ENCODE measurements around the gene OR8H2. TPM values are rescaled to one million over a fixed set of nuclear protein-coding genes. Genes with fewer than 3 reads are reported as not detected.

The OR8H2 gene
- total and polyA plus RNA-seq, 2 of the 4 experiments (the other 2 are of a cell fraction) = not detected

DNA sequence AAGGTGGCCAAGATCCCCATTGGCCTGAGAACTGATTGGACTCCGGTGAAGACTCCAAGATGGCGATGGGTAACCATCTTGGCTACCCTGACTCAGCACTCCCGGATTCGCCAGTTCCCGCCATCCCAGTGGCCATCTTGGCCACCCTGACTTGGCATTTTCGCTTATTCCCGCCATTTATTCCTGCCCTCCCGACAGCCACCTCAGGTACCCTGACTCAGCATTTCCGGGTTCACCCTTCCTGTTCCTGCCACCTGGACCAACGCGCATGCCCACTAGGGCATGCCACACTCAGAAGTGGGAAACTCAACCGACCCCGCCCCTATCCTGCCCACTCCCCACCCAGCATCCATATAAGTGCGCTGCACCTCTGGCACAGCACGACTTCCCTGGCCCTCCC lies 48.8 kb downstream of the OR8H2 start:
- H2AFZ ChIP-seq (replicated peaks; ENCODE audit: low read length, poor library complexity) = no peak overlapping the region
- BruUV-seq (replicated peaks) = no TSS peak

More for the DNA sequence above, 48.8 kb downstream of the OR8H2 start:
- Histone ChIP-seq H3K23ac (ENCODE audit: low read depth, low read length) (no peak overlapping the region), H2BK15ac (ENCODE audit: low read depth, low read length) (no peak overlapping the region), H2AK5ac (ENCODE audit: low read depth, low read length) (no peak overlapping the region), H2AK9ac (replicated peaks; ENCODE audit: low read depth, low read length, poor library complexity) (no peak overlapping the region), H4K20me1 (ENCODE audit: insufficient read depth, low read length) (no peaks in the 10 kb centered on the region), H3K14ac (replicated peaks; ENCODE audit: low read depth, low read length) (no peak overlapping the region), H3K4me3 (ENCODE audit: insufficient read depth, low read depth, low read length) (no peak overlapping the region), H3K9me1 (ENCODE audit: insufficient read depth, low read length) (no peaks in the 10 kb centered on the region), H3K18ac (ENCODE audit: low read depth, low read length) (no peak overlapping the region), H3K56ac (ENCODE audit: extremely low read depth, insufficient read depth, low read length) (no peak overlapping the region), H3K79me1 (ENCODE audit: low read depth in 1 of 2, low read length in 2 of 2) (no peaks in the 10 kb centered on the region), H3K27me3 (ENCODE audit: control insufficient read depth, insufficient read depth, low read length) (no peaks in the 10 kb centered on the region), H4K8ac (ENCODE audit: low read depth in 2 of 2, low read length in 2 of 2) (no peak overlapping the region), H3K27ac (ENCODE audit: insufficient read depth, low read length) (no peak overlapping the region), H2BK5ac (ENCODE audit: low read depth, low read length, poor library complexity, severe bottlenecking) (no peak overlapping the region), H3K4me2 (ENCODE audit: low read depth, low read length) (no peak overlapping the region), H2BK20ac (ENCODE audit: low read depth, low read length) (no peak overlapping the region), H3K9me3 (ENCODE audit: control insufficient read depth, insufficient read depth, low read length) (peaks cover 10% of the 10 kb centered on the region), H3K4me1 (ENCODE audit: control insufficient read depth, insufficient read depth, low read length) (no peaks in the 10 kb centered on the region), H2BK120ac (ENCODE audit: low read depth, low read length) (no peak overlapping the region), H4K91ac (ENCODE audit: insufficient read depth, low read depth, low read length) (no peak overlapping the region), H3K4ac (ENCODE audit: low read depth, low read length) (no peak overlapping the region), H3K36me3 (ENCODE audit: control insufficient read depth, insufficient read depth, low read length) (no peaks in the 10 kb centered on the region), H3K9ac (ENCODE audit: low read depth, low read length) (no peak overlapping the region), H4K5ac (ENCODE audit: low read depth, low read length) (no peak overlapping the region)
- POLR2A ChIA-PET (ENCODE audit: unreplicated experiment) = no interaction called here
- ATAC-seq (ENCODE audit: low read depth) = no peak
- CTCF ChIA-PET = no interaction called here
- 73% methylated on average over 12 of the region's 15 CpGs; no CpG with 5 or more reads in 1 of the 2 experiments for WGBS, 2 experiments (ENCODE audit: extremely low coverage in 2 of 2, insufficient read length in 1 of 2)
- no peak for TF ChIP-seq BHLHE40 (IDR thresholded peaks at IDR 0.05; ENCODE audit: low read depth, low read length)
- peak; percentile 61 for TF ChIP-seq MAFK (IDR thresholded peaks at IDR 0.05; ENCODE audit: low read depth, low read length)
- intact Hi-C loops (cut with micrococcal nuclease) = no loop called here
- no peak for DNase-seq
- in situ Hi-C loops (cut with MboI; ENCODE audit: low sequenced_read_pairs) = loop anchor here (25.0 kb wide), 1 partner anchor 515 kb away; the partner anchor contains the start of genes OR4P4 and OR4S2
- dilution Hi-C loops (cut with HindIII; ENCODE audit: low sequenced_read_pairs, unreplicated experiment) = no loop called here

Small RNAs within 50 kb of the gene (microRNA-seq; reads per million reads assigned to microRNA genes)
- gene OR8I4P (ENCODE audit: insufficient read depth, insufficient read length) = not detected

Small RNAs within 50 kb of the gene (small RNA-seq; reads per million reads assigned to genes)
- 0 reads per million in 5 experiments for gene OR8I4P

Other genes with a start within 250 kb of the OR8H2 start
- not detected in 2 replicates for gene TRIM51, start 220.4 kb upstream of the OR8H2 start, total RNA-seq (2012; rRNA removed)
- not detected in 2 replicates for gene TRIM51, start 220.4 kb upstream of the OR8H2 start, polyA plus RNA-seq (2012; rRNA removed)
- not detected in 2 replicates for gene OR5W2, start 189.1 kb upstream of the OR8H2 start, total RNA-seq (2012; rRNA removed)
- gene OR5W2, start 189.1 kb upstream of the OR8H2 start, polyA plus RNA-seq (2012; rRNA removed) = not detected in 2 replicates
- gene OR5I1, start 167.3 kb upstream of the OR8H2 start, total RNA-seq (2012; rRNA removed) = not detected in 2 replicates
- gene OR5I1, start 167.3 kb upstream of the OR8H2 start, polyA plus RNA-seq (2012; rRNA removed) = not detected in 2 replicates
- not detected in 2 replicates for gene OR10AG1, start 133.7 kb upstream of the OR8H2 start, total RNA-seq (2012; rRNA removed)
- not detected in 2 replicates for gene OR10AG1, start 133.7 kb upstream of the OR8H2 start, polyA plus RNA-seq (2012; rRNA removed)
- not detected in 2 replicates for gene OR5F1, start 109.1 kb upstream of the OR8H2 start, total RNA-seq (2012; rRNA removed)
- not detected in 2 replicates for gene OR5F1, start 109.1 kb upstream of the OR8H2 start, polyA plus RNA-seq (2012; rRNA removed)
- gene OR5AS1, start 76.0 kb upstream of the OR8H2 start, total RNA-seq (2012; rRNA removed) = not detected in 2 replicates
- not detected in 2 replicates for gene OR5AS1, start 76.0 kb upstream of the OR8H2 start, polyA plus RNA-seq (2012; rRNA removed)
- not detected in 2 replicates for gene OR8I2, start 10.4 kb upstream of the OR8H2 start, total RNA-seq (2012; rRNA removed)
- gene OR8I2, start 10.4 kb upstream of the OR8H2 start, polyA plus RNA-seq (2012; rRNA removed) = not detected in 2 replicates
- not detected in 2 replicates for gene OR8H3, start 18.7 kb downstream of the OR8H2 start, total RNA-seq (2012; rRNA removed)
- not detected in 2 replicates for gene OR8H3, start 18.7 kb downstream of the OR8H2 start, polyA plus RNA-seq (2012; rRNA removed)
- gene OR8J3, start 36.5 kb downstream of the OR8H2 start, total RNA-seq (2012; rRNA removed) = not detected in 2 replicates
- gene OR8J3, start 36.5 kb downstream of the OR8H2 start, polyA plus RNA-seq (2012; rRNA removed) = not detected in 2 replicates
- not detected in 2 replicates for gene OR8K5, start 56.6 kb downstream of the OR8H2 start, total RNA-seq (2012; rRNA removed)
- gene OR8K5, start 56.6 kb downstream of the OR8H2 start, polyA plus RNA-seq (2012; rRNA removed) = not detected in 2 replicates
- gene OR5J2, start 72.9 kb downstream of the OR8H2 start, total RNA-seq (2012; rRNA removed) = not detected in 2 replicates
- not detected in 2 replicates for gene OR5J2, start 72.9 kb downstream of the OR8H2 start, polyA plus RNA-seq (2012; rRNA removed)
- gene OR5T2, start 130.6 kb downstream of the OR8H2 start, total RNA-seq (2012; rRNA removed) = not detected in 2 replicates
- gene OR5T2, start 130.6 kb downstream of the OR8H2 start, polyA plus RNA-seq (2012; rRNA removed) = not detected in 2 replicates
- not detected in 2 replicates for gene OR5T3, start 148.6 kb downstream of the OR8H2 start, total RNA-seq (2012; rRNA removed)
- not detected in 2 replicates for gene OR5T3, start 148.6 kb downstream of the OR8H2 start, polyA plus RNA-seq (2012; rRNA removed)
- gene OR5T1, start 170.5 kb downstream of the OR8H2 start, total RNA-seq (2012; rRNA removed) = not detected in 2 replicates
- not detected in 2 replicates for gene OR5T1, start 170.5 kb downstream of the OR8H2 start, polyA plus RNA-seq (2012; rRNA removed)
- not detected in 2 replicates for gene OR8H1, start 188.6 kb downstream of the OR8H2 start, total RNA-seq (2012; rRNA removed)
- gene OR8H1, start 188.6 kb downstream of the OR8H2 start, polyA plus RNA-seq (2012; rRNA removed) = not detected in 2 replicates
- gene OR8K3, start 211.5 kb downstream of the OR8H2 start, total RNA-seq (2012; rRNA removed) = not detected in 2 replicates
- gene OR8K3, start 211.5 kb downstream of the OR8H2 start, polyA plus RNA-seq (2012; rRNA removed) = not detected in 2 replicates
- not detected in 2 replicates for gene OR8K1, start 242.4 kb downstream of the OR8H2 start, total RNA-seq (2012; rRNA removed)
- not detected in 2 replicates for gene OR8K1, start 242.4 kb downstream of the OR8H2 start, polyA plus RNA-seq (2012; rRNA removed)

All from IMR-90 (cell line).